ENCODE data around the gene CENPA.

Gene CENPA

GRCh38 chr2:26776195-26776800, 9.6 kb upstream of the CENPA start:
- TF ChIP-seq CTCF (IDR thresholded peaks at IDR 0.05; ENCODE audit: control extremely low read depth, extremely low read depth, low read depth, missing control alignments) = no peak

GRCh38 chr2:26778098-26778497, 7.8 kb upstream of the CENPA start:
- TF ChIP-seq CTCF (IDR thresholded peaks at IDR 0.05; ENCODE audit: control extremely low read depth, extremely low read depth, low read depth, missing control alignments) = no peak
- ChIA-PET CTCF (interaction anchor here (1.5 kb wide), 1 partner anchor 31 kb away, joined by 4 read pairs; no protein-coding TSS in a partner anchor), POLR2A (no interaction called here)
- no peak for DNase-seq (ENCODE audit: extremely low spot score)

More at GRCh38 chr2:26776195-26776800, 9.6 kb upstream of the CENPA start:
- no peak for DNase-seq (ENCODE audit: extremely low spot score)
- ChIA-PET CTCF (interaction anchor here (1.1 to 1.5 kb wide), 2 partner anchors 10 to 29 kb away, joined by 3 to 4 read pairs; no protein-coding TSS in a partner anchor), POLR2A (interaction anchor here (0.6 kb wide), 1 partner anchor 553 kb away, joined by 3 read pairs; no protein-coding TSS in a partner anchor)

GRCh38 chr2:26778507-26778906, 7.3 kb upstream of the CENPA start:
- no peak for TF ChIP-seq CTCF (IDR thresholded peaks at IDR 0.05; ENCODE audit: control extremely low read depth, extremely low read depth, low read depth, missing control alignments)
- ChIA-PET CTCF (no interaction called here), POLR2A (no interaction called here)
- DNase-seq (ENCODE audit: extremely low spot score) = no peak

- CTCF ChIA-PET = no interaction called here
- POLR2A ChIA-PET = no interaction called here
- TF ChIP-seq CTCF (IDR thresholded peaks at IDR 0.05; ENCODE audit: control extremely low read depth, extremely low read depth, low read depth, missing control alignments) = no peak
- no peak for DNase-seq (ENCODE audit: extremely low spot score)
Measured at GRCh38 chr2:26780203-26780760, 5.6 kb upstream of the CENPA start.

- no peak for TF ChIP-seq CTCF (IDR thresholded peaks at IDR 0.05; ENCODE audit: control extremely low read depth, extremely low read depth, low read depth, missing control alignments)
- no peak for DNase-seq (ENCODE audit: extremely low spot score)
- CTCF ChIA-PET = interaction anchor here (1.1 to 1.2 kb wide), 2 partner anchors 8 to 19 kb away, joined by 3 to 4 read pairs; no protein-coding TSS in a partner anchor
- POLR2A ChIA-PET = interaction anchor here (0.6 kb wide), 1 partner anchor 1394 kb away, joined by 3 read pairs; no protein-coding TSS in a partner anchor
Measured at GRCh38 chr2:26782876-26783704, 2.8 kb upstream of the CENPA start.

- POLR2A ChIA-PET = no interaction called here
- CTCF ChIA-PET = no interaction called here
- no peak for DNase-seq (ENCODE audit: extremely low spot score)
- no peak for TF ChIP-seq CTCF (IDR thresholded peaks at IDR 0.05; ENCODE audit: control extremely low read depth, extremely low read depth, low read depth, missing control alignments)
Measured at GRCh38 chr2:26784570-26785234, 1.2 kb upstream of the CENPA start.
